ENCODE results near the gene LY6G5C. TPM values are rescaled to one million over a fixed set of nuclear protein-coding genes. Genes with fewer than 3 reads are reported as not detected.

Gene LY6G5C
- total RNA-seq, 1 donor from 2014 or later, result 3.9 TPM

- peaks cover 29% of the 10 kb centered on the region for H3K4me1 ChIP-seq (ENCODE audit: insufficient read depth, low read length)
- peak overlapping the region; percentile 87 for H3K4me3 ChIP-seq (ENCODE audit: insufficient read depth, low read depth, low read length)
- H3K79me2 ChIP-seq (ENCODE audit: insufficient read depth, low read length), result peaks cover 67% of the 10 kb centered on the region
- no peaks in the 10 kb centered on the region for H3K27me3 ChIP-seq (ENCODE audit: insufficient read depth, low read length)
- H2AFZ ChIP-seq (ENCODE audit: low read depth, low read length), result peak overlapping the region; percentile 72
- Mint-ChIP-seq H3K27me3 (ENCODE audit: low read depth, unreplicated experiment) (no peaks in the 10 kb centered on the region), H3K4me3 (ENCODE audit: unreplicated experiment) (peak overlapping the region; percentile 98), H3K36me3 (ENCODE audit: low read depth, unreplicated experiment) (peaks cover 24% of the 10 kb centered on the region), H3K9me3 (ENCODE audit: unreplicated experiment) (no peaks in the 10 kb centered on the region), H3K27ac (ENCODE audit: unreplicated experiment) (peak overlapping the region; percentile 99), H3K4me1 (ENCODE audit: low read depth, unreplicated experiment) (peaks cover 18% of the 10 kb centered on the region)
- TF ChIP-seq EZH2 (IDR thresholded peaks at IDR 0.05; ENCODE audit: insufficient read depth, low read length) (no peak), CTCF (IDR thresholded peaks at IDR 0.05; ENCODE audit: insufficient read depth, low read depth, low read length) (no peak)
- H3K4me2 ChIP-seq (ENCODE audit: low read length), result peak overlapping the region; percentile 90
- peak; percentile 84 for DNase-seq (ENCODE audit: low read depth)
- H3K9ac ChIP-seq (ENCODE audit: low read length), result peak overlapping the region; percentile 88
- peaks cover 23% of the 10 kb centered on the region for H4K20me1 ChIP-seq (ENCODE audit: insufficient read depth, low read length)
- H3K9me3 ChIP-seq (ENCODE audit: insufficient read depth, low read depth, low read length), result no peaks in the 10 kb centered on the region
- no peak for FAIRE-seq
- peak overlapping the region; percentile 96 for H3K27ac ChIP-seq (ENCODE audit: low read depth, low read length)
- peaks cover 9% of the 10 kb centered on the region for H3K36me3 ChIP-seq (ENCODE audit: insufficient read depth, low read length)
Measured at GRCh38 chr6:31652925-31653724, 27.7 kb downstream of the LY6G5C start.

GRCh38 chr6:31651602-31652191, 29.2 kb downstream of the LY6G5C start:
- no peak for FAIRE-seq

More at GRCh38 chr6:31651602-31652191, 29.2 kb downstream of the LY6G5C start:
- H3K4me2 ChIP-seq (ENCODE audit: low read length), result peak overlapping the region; percentile 90
- H3K36me3 Mint-ChIP-seq (ENCODE audit: low read depth, unreplicated experiment), result peaks cover 22% of the 10 kb centered on the region
- peaks cover 12% of the 10 kb centered on the region for H4K20me1 ChIP-seq (ENCODE audit: insufficient read depth, low read length)
- TF ChIP-seq CTCF (IDR thresholded peaks at IDR 0.05; ENCODE audit: insufficient read depth, low read depth, low read length), result no peak
- TF ChIP-seq EZH2 (IDR thresholded peaks at IDR 0.05; ENCODE audit: insufficient read depth, low read length), result no peak
- DNase-seq (ENCODE audit: low read depth), result peak; percentile 69
- H3K9ac ChIP-seq (ENCODE audit: low read length), result peak overlapping the region; percentile 88
- H3K27ac ChIP-seq (ENCODE audit: low read depth, low read length), result peak overlapping the region; percentile 96
- H3K4me3 Mint-ChIP-seq (ENCODE audit: unreplicated experiment), result peak overlapping the region; percentile 98
- peaks cover 56% of the 10 kb centered on the region for H3K79me2 ChIP-seq (ENCODE audit: insufficient read depth, low read length)
- peaks cover 16% of the 10 kb centered on the region for H3K36me3 ChIP-seq (ENCODE audit: insufficient read depth, low read length)
- H2AFZ ChIP-seq (ENCODE audit: low read depth, low read length), result peak overlapping the region; percentile 72
- no peaks in the 10 kb centered on the region for H3K27me3 ChIP-seq (ENCODE audit: insufficient read depth, low read length)
- H3K4me3 ChIP-seq (ENCODE audit: insufficient read depth, low read depth, low read length), result peak overlapping the region; percentile 87
- peak overlapping the region; percentile 99 for H3K27ac Mint-ChIP-seq (ENCODE audit: unreplicated experiment)
- no peaks in the 10 kb centered on the region for H3K27me3 Mint-ChIP-seq (ENCODE audit: low read depth, unreplicated experiment)
- no peaks in the 10 kb centered on the region for H3K9me3 ChIP-seq (ENCODE audit: insufficient read depth, low read depth, low read length)
- H3K9me3 Mint-ChIP-seq (ENCODE audit: unreplicated experiment), result no peaks in the 10 kb centered on the region
- peaks cover 22% of the 10 kb centered on the region for H3K4me1 ChIP-seq (ENCODE audit: insufficient read depth, low read length)
- H3K4me1 Mint-ChIP-seq (ENCODE audit: low read depth, unreplicated experiment), result peaks cover 11% of the 10 kb centered on the region
